T follicular helper cell (primary cell): ENCODE data around the gene SPARC.

Source experiments
- DNase-seq: peaks from one replicate; pipeline ENCODE4 v3.0.0-alpha.2; 2020; ENCODE audit warnings: low read depth

The SPARC gene

GRCh38 chr5:151679421-151680155 is 7.1 kb downstream of the SPARC start:
- no peak for DNase-seq

GRCh38 chr5:151678713-151679112 is 8.0 kb downstream of the SPARC start:
- DNase-seq = no peak

GRCh38 chr5:151677776-151678545 is 8.8 kb downstream of the SPARC start:
- DNase-seq = no peak

- DNase-seq = no peak
Measured at GRCh38 chr5:151676719-151677118, 10.0 kb downstream of the SPARC start.

- DNase-seq = no peak
Measured at GRCh38 chr5:151676314-151676712, 10.4 kb downstream of the SPARC start.

GRCh38 chr5:151675611-151676313 is 11.0 kb downstream of the SPARC start:
- DNase-seq = no peak

GRCh38 chr5:151674626-151675610 is 11.8 kb downstream of the SPARC start:
- DNase-seq = no peak

GRCh38 chr5:151673421-151673820 is 13.3 kb downstream of the SPARC start:
- DNase-seq = no peak

- no peak for DNase-seq
Measured at GRCh38 chr5:151672516-151672915, 14.2 kb downstream of the SPARC start.

GRCh38 chr5:151671950-151672349 is 14.8 kb downstream of the SPARC start:
- DNase-seq = no peak

GRCh38 chr5:151670953-151671636 is 15.6 kb downstream of the SPARC start:
- DNase-seq = no peak

GRCh38 chr5:151670083-151670686 is 16.5 kb downstream of the SPARC start:
- no peak for DNase-seq

GRCh38 chr5:151667083-151667482 is 19.6 kb downstream of the SPARC start:
- DNase-seq = no peak

- DNase-seq = no peak
Measured at GRCh38 chr5:151665613-151666012, 21.1 kb downstream of the SPARC start.

- DNase-seq = no peak
Measured at GRCh38 chr5:151664694-151665585, 21.8 kb downstream of the SPARC start.

GRCh38 chr5:151663617-151664293 is 23.0 kb downstream of the SPARC start:
- DNase-seq = no peak

- no peak for DNase-seq
Measured at GRCh38 chr5:151662805-151663204, 23.9 kb downstream of the SPARC start.

GRCh38 chr5:151661968-151662732 is 24.6 kb downstream of the SPARC start:
- DNase-seq = no peak
